ENCODE measurements around the gene ST6GALNAC5. TPM values are rescaled to one million over a fixed set of nuclear protein-coding genes. Genes with fewer than 3 reads are reported as not detected.
A peak's percentile ranks its signal among the peaks of the same experiment; 100 is the strongest.
"Not testable (repeated sequence)": the region's sequence is repeated elsewhere in the genome, so short reads cannot be mapped to it uniquely, and the experiment has no call there.

ST6GALNAC5 gene
- total RNA-seq: 10 to 100 TPM in 2 of 4 donors, 1 to 10 TPM in 2; 4.8 to 44.7 (median 14.6) TPM
- polyA plus RNA-seq: 1 to 10 TPM in 1 of 3 donors, under 1 TPM in 1, not detected in 1; under 0.01 to 1.0 TPM

DNA sequence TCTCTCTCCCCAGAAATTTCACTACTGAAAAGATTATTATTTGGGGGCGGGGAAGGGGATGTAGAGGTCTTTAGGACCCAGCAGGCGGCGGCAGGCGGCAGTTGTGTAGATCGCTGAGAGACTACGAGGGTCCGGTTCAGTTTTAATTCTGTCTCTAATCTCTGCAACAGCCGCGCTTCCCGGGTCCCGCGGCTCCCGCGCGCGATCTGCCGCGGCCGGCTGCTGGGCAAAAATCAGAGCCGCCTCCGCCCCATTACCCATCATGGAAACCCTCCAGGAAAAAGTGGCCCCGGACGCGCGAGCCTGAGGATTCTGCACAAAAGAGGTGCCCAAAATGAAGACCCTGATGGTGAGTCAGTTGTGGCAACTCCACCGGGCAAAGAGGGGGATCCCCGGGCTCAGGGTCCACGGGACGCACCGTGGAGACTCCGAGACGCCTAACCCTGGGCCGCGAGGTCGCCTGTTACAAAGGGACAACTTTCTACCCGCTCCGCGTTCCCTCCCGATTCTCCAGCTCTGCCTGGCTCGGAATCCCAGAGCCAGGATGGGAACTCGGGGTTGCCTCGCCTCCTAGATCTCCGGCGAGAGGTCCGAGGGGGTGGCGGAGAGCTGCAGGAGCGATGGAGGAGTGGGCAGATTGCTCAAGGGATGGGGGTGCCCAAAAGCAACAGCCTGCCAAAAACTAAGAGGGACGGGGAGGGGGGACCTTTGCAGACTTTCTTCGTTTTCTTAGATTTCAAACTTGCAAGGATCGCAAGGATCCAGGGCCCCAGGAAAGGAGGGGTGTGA lies at the start of gene ST6GALNAC5:
Gene ST6GALNAC5, plus strand, starts transcription at position 139 of the 789 bp plus-strand sequence.
- H3K27me3 ChIP-seq: peaks cover 12 to 42% (median 32%) of the 10 kb centered on the region in 3 donors
- intact Hi-C loops (cut with DNase I): no loop called here
- DNase-seq: no peak

DNA sequence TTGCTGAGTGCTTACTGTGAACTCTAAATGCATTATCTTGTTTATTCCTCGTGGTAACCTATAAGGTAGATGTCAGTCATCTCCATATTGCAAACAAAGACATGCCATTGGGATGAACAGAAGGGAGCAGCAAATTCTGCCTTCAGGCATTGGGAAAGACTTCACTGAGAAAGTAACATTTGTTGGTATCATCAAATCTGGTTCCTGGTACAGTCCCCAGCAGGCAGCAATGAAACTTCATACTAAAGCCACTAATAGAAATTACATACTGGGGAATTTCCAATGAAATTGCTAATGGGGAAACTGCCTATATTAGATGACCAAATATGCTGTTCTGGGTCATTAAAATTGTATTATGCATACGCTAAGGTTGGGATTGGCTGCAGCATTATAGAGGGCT lies 47.3 kb upstream of the ST6GALNAC5 start:
- intact Hi-C loops (cut with DNase I): no loop called here
- Histone ChIP-seq H3K27ac (no peak overlapping the region), H3K4me3 (no peak overlapping the region), H3K9me3 (no peaks in the 10 kb centered on the region), H3K4me1 (no peaks in the 10 kb centered on the region), H3K36me3 (no peaks in the 10 kb centered on the region), H3K27me3 (no peaks in the 10 kb centered on the region)
- 53 to 74% methylated on average over 2 of the region's 2 CpGs for WGBS, 2 donors
- TF ChIP-seq POLR2A (IDR thresholded peaks at IDR 0.05) (no peak), EP300 (IDR thresholded peaks at IDR 0.05) (no peak), POLR2AphosphoS5 (IDR thresholded peaks at IDR 0.05) (no peak)
- TF ChIP-seq, protein P1, sequence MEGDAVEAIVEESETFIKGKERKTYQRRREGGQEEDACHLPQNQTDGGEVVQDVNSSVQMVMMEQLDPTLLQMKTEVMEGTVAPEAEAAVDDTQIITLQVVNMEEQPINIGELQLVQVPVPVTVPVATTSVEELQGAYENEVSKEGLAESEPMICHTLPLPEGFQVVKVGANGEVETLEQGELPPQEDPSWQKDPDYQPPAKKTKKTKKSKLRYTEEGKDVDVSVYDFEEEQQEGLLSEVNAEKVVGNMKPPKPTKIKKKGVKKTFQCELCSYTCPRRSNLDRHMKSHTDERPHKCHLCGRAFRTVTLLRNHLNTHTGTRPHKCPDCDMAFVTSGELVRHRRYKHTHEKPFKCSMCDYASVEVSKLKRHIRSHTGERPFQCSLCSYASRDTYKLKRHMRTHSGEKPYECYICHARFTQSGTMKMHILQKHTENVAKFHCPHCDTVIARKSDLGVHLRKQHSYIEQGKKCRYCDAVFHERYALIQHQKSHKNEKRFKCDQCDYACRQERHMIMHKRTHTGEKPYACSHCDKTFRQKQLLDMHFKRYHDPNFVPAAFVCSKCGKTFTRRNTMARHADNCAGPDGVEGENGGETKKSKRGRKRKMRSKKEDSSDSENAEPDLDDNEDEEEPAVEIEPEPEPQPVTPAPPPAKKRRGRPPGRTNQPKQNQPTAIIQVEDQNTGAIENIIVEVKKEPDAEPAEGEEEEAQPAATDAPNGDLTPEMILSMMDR (IDR thresholded peaks at IDR 0.05): no peak
- DNase-seq: no peak

More for the DNA sequence above, at the start of gene ST6GALNAC5:
- Histone ChIP-seq H3K4me3 (peak within 1 kb of the TSS; percentile 37 to 63 (median 52)), H3K27ac (peak within 1 kb of the TSS; percentile 36 to 75 (median 66)), H3K9me3 (no peaks in the 10 kb centered on the region), H3K36me3 (no peaks in the 10 kb centered on the region), H3K4me1 (peaks cover 0 to 30% (median 20%) of the 10 kb centered on the region in 4 donors)
- 1 to 8% methylated on average over 50 of the region's 50 CpGs for WGBS, 2 donors
- TF ChIP-seq, protein P1 (IDR thresholded peaks at IDR 0.05): no peak
- TF ChIP-seq EP300 (IDR thresholded peaks at IDR 0.05) (no peak), POLR2A (IDR thresholded peaks at IDR 0.05) (no peak), POLR2AphosphoS5 (IDR thresholded peaks at IDR 0.05) (no peak)

DNA sequence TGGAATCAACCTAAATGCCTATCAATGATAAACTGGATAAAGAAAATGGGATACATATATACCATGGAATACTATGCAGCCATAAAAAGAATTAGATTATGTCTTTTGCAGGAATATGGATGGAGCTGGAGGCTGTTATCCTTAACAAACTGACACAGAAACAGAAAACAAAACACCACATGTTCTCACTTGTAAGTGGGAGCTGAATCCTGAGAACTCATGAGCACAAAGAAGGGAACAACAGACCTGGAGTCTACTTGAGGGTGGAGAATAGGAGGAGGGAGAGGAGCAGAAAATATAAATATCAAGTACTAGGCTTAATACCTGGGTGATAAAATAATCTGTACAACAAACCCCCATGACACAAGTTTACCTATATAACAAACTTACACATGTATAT lies 44.3 kb upstream of the ST6GALNAC5 start:
- intact Hi-C loops (cut with DNase I); H3K36me3 ChIP-seq; H3K9me3 ChIP-seq; H3K4me1 ChIP-seq; DNase-seq; H3K27ac ChIP-seq; H3K27me3 ChIP-seq; H3K4me3 ChIP-seq: not testable (repeated sequence)

DNA sequence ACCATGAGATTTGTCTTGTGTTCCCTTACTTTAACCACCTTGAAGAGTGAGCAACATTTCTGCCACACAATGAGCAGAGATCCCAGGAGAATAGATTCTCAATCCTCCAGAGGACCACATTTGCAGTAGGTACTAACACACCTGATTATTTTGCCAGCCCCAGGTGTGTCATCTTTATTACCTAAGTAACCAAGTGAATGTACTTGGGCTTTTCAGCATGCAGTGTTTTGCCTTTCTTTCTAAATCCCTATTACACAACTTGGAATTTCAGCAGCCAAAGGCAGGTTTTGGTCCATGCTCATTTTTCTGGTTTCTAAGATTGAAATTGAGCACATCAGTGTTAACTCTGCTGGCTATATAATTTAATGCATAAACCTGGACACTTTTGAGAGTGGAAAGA lies 43.2 kb upstream of the ST6GALNAC5 start:
- Histone ChIP-seq H3K27ac (no peak overlapping the region), H3K4me3 (no peak overlapping the region), H3K9me3 (no peaks in the 10 kb centered on the region), H3K36me3 (no peaks in the 10 kb centered on the region), H3K27me3 (no peaks in the 10 kb centered on the region), H3K4me1 (no peaks in the 10 kb centered on the region)
- no peak for DNase-seq
- intact Hi-C loops (cut with DNase I): no loop called here
- TF ChIP-seq POLR2AphosphoS5 (IDR thresholded peaks at IDR 0.05): no peak
- no peak for TF ChIP-seq POLR2A (IDR thresholded peaks at IDR 0.05)
- TF ChIP-seq, protein P1 (IDR thresholded peaks at IDR 0.05): no peak
- TF ChIP-seq EP300 (IDR thresholded peaks at IDR 0.05): no peak

DNA sequence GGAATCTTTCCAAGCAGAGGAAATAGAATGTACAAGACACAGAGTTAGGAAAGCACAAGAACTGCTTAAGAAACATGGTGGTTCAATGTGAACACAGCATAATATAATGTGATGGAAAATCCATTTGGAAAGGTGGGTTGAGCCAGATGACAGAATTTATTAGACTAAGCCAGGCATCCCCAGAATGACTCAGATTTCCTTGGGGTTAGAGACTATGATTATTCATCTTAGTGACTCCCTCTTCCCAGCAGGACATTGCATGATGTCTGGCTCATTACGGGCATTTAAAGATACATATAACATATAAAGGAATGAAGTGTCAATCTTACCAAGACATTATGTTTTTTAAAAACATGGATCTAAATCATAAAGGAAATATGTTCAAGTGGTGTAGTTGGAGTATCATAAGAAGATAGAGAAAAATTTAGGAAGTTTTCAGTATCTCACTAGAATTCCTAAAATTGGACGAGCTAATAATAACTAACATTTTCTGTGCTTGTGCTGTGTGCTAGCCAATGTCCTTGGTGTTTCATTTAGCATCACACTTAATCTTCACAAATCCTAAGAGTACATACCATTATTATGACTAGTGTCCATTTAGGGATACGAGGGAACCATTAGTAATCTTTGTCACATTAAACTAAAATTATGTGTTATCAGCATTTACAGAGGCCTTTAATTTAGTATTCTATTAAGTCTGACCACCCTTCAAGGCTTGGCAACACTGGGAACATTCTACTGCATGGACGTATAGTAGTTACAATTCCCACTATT lies 41.0 kb upstream of the ST6GALNAC5 start:
- WGBS, 2 donors: 81 to 84% methylated on average over 4 of the region's 4 CpGs
- intact Hi-C loops (cut with DNase I): no loop called here
- Histone ChIP-seq H3K4me3 (no peak overlapping the region), H3K27me3 (no peaks in the 10 kb centered on the region), H3K27ac (no peak overlapping the region), H3K36me3 (no peaks in the 10 kb centered on the region), H3K9me3 (no peaks in the 10 kb centered on the region), H3K4me1 (no peaks in the 10 kb centered on the region)
- DNase-seq: no peak
- no peak for TF ChIP-seq POLR2AphosphoS5 (IDR thresholded peaks at IDR 0.05)
- TF ChIP-seq EP300 (IDR thresholded peaks at IDR 0.05): no peak
- no peak for TF ChIP-seq POLR2A (IDR thresholded peaks at IDR 0.05)
- TF ChIP-seq, protein P1 (IDR thresholded peaks at IDR 0.05): no peak

Data from sigmoid colon (tissue), 7 donors.